Measurements from ENCODE around the gene DNAJC17. TPM values are rescaled to one million over a fixed set of nuclear protein-coding genes. Genes with fewer than 3 reads are reported as not detected.

Gene DNAJC17
- polyA plus RNA-seq, 1 donor from 2014 or later: 79.6 TPM

- Histone ChIP-seq H3F3A (ENCODE audit: insufficient read depth, low read length, poor library complexity, severe bottlenecking) (no peaks in the 10 kb centered on the region), H2AFZ (ENCODE audit: low read depth, low read length) (no peak overlapping the region), H3K36me3 (ENCODE audit: insufficient read depth, low read length) (peaks cover 3% of the 10 kb centered on the region), H3K27me3 (ENCODE audit: insufficient read depth, low read depth, low read length) (no peaks in the 10 kb centered on the region), H3K9ac (ENCODE audit: low read length) (no peak overlapping the region), H3K9me2 (ENCODE audit: insufficient read depth, low read length) (no peaks in the 10 kb centered on the region), H4K20me1 (ENCODE audit: insufficient read depth) (no peaks in the 10 kb centered on the region), H3K9me3 (ENCODE audit: low read length) (no peaks in the 10 kb centered on the region), H3K79me2 (replicated peaks; ENCODE audit: insufficient read depth, low read length) (no peaks in the 10 kb centered on the region), H3K27ac (ENCODE audit: low read length) (no peak overlapping the region), H3K4me3 (ENCODE audit: low read length) (no peak overlapping the region), H3K4me2 (ENCODE audit: low read length) (no peak overlapping the region)
- TF ChIP-seq POLR2AphosphoS5 (IDR thresholded peaks at IDR 0.05) (no peak), REST (IDR thresholded peaks at IDR 0.05; ENCODE audit: borderline replicate concordance) (no peak), EP300 (conservative IDR thresholded peaks at IDR 0.05; ENCODE audit: poor library complexity, severe bottlenecking) (no peak), EZH2 (IDR thresholded peaks at IDR 0.05; ENCODE audit: borderline replicate concordance, insufficient read depth, low read length, poor library complexity, severe bottlenecking) (no peak), RAD21 (conservative IDR thresholded peaks at IDR 0.05) (no peak), CTCF (IDR thresholded peaks at IDR 0.05; ENCODE audit: poor library complexity, severe bottlenecking) (no peak), TAF1 (IDR thresholded peaks at IDR 0.05; ENCODE audit: low read depth) (no peak), MXI1 (conservative IDR thresholded peaks at IDR 0.05; ENCODE audit: poor library complexity, severe bottlenecking) (no peak), SMC3 (conservative IDR thresholded peaks at IDR 0.05; ENCODE audit: poor library complexity) (no peak)
Measured at GRCh38 chr15:40799523-40799922, 7.8 kb downstream of the DNAJC17 start.

GRCh38 chr15:40796512-40796911 lies 10.8 kb downstream of the DNAJC17 start:
- Histone ChIP-seq H4K20me1 (ENCODE audit: insufficient read depth) (no peaks in the 10 kb centered on the region), H3K4me2 (ENCODE audit: low read length) (no peak overlapping the region), H3K79me2 (replicated peaks; ENCODE audit: insufficient read depth, low read length) (no peaks in the 10 kb centered on the region), H3K27ac (ENCODE audit: low read length) (no peak overlapping the region), H3K36me3 (ENCODE audit: insufficient read depth, low read length) (peaks cover 3% of the 10 kb centered on the region), H3K27me3 (ENCODE audit: insufficient read depth, low read depth, low read length) (no peaks in the 10 kb centered on the region), H2AFZ (ENCODE audit: low read depth, low read length) (no peak overlapping the region), H3K9me2 (ENCODE audit: insufficient read depth, low read length) (no peaks in the 10 kb centered on the region), H3F3A (ENCODE audit: insufficient read depth, low read length, poor library complexity, severe bottlenecking) (no peaks in the 10 kb centered on the region), H3K9ac (ENCODE audit: low read length) (no peak overlapping the region), H3K4me3 (ENCODE audit: low read length) (no peak overlapping the region), H3K9me3 (ENCODE audit: low read length) (no peaks in the 10 kb centered on the region)
- TF ChIP-seq MXI1 (conservative IDR thresholded peaks at IDR 0.05; ENCODE audit: poor library complexity, severe bottlenecking) (no peak), TAF1 (IDR thresholded peaks at IDR 0.05; ENCODE audit: low read depth) (no peak), RAD21 (conservative IDR thresholded peaks at IDR 0.05) (no peak), EZH2 (IDR thresholded peaks at IDR 0.05; ENCODE audit: borderline replicate concordance, insufficient read depth, low read length, poor library complexity, severe bottlenecking) (no peak), CTCF (IDR thresholded peaks at IDR 0.05; ENCODE audit: poor library complexity, severe bottlenecking) (no peak), REST (IDR thresholded peaks at IDR 0.05; ENCODE audit: borderline replicate concordance) (no peak), SMC3 (conservative IDR thresholded peaks at IDR 0.05; ENCODE audit: poor library complexity) (no peak), EP300 (conservative IDR thresholded peaks at IDR 0.05; ENCODE audit: poor library complexity, severe bottlenecking) (no peak), POLR2AphosphoS5 (IDR thresholded peaks at IDR 0.05) (no peak)

Measured in neural cell (in vitro differentiated cells).